Bone marrow (tissue), 2 donors: ENCODE data around the gene PPP4C.

Experiments
- DNase-seq, 2 donors: peaks; one replicate each; lab custom pipeline; 2025; lab: John Stamatoyannopoulos, UW

Gene PPP4C

DNA sequence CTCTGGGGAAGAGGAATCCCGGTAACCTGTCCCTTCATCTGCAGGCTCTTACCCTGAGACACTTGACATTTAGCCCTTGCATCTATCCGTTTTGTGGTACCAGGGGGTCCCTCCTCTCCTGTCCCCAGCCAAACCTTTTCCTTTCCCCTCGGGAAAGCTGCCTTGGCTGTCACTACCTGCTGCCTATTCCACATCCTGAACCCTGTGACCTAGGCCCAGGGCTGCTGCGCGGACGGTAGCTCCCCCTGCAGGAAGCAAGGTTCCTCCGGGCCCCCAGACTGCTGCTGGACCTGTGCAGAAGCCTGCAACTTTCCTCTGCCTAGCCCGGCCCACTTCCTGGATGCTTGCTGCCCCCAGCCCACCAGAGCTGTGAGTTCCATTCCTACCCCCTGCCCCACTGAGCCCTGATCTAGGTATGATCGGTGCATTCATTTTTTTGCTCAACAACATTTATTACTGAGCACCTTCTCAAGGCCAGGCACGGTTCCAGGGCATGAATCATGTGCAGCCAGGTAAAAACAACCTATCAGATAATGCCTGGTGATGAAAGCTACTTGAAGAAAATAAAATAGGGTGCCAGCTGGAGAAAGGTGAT, 20.7 kb upstream of the PPP4C start:
- no peak for DNase-seq

GRCh38 chr16:30060346-30060745, 15.4 kb upstream of the PPP4C start:
- no peak for DNase-seq

DNA sequence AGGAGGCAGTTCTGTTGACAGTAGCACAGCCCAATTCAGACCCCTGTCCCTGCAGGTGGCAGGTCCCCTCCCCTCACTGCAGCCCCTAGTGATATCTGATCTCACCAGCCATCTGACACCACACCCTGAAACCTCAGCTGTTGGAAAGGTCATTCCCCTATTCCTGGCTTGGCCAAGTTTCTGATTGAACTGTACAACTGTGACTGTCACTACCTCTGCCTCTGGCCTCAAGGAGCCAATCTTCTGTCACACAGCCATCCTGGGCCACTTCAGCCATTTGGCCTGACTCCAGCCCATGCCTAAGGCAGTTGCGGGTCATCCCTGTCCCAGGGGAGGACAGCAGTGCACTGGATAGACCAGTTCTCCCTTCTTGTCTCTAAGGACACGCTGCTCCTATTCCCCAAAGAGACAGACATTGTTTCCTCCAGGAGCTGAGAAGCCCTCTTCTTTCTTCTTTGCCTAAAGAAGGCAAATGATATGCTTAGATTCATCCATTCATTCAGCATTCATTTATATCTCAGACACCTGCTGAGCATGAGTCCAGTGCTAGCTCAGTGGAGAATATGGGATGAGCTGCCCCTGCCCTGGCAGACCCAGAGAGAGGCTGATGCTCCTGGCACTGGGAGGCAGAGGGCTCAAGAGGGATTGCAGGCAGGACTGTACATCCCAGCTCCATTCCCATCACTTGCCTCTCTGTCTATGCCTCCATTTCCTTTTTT, 14.8 kb upstream of the PPP4C start:
- DNase-seq, result no peak

DNA sequence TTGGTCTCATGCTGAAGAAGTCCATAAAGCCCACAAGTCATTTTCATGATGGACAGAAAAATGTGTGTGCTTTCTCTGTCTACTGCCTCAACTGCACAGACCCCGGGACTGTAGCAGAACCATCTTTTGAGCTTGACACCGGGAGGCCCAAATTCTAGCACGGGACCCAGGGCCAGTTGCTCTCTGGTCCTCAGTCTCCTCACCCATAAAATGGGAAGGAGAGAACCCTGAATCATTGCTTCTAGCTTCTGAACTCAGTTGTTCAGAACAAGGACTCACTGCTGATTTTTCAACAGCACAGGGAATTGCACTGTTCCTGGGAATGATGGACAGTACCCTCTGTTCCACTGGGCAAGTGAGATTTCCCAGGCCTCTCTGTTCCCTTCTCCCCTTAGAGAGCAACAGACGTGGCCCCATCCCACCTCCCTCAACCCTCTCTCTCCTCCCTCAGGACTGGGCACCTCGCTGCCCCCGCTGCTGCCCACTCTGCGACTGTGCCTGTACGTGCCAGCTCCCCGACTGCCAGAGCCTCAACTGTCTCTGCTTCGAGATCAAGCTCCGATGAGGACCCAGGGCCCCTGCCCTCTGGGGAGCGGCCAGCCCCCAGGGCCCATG, 12.4 kb upstream of the PPP4C start:
- DNase-seq, result no peak

GRCh38 chr16:30063893-30064728, 11.7 kb upstream of the PPP4C start:
- DNase-seq, result peak; percentile 28 to 40

- no peak for DNase-seq
These were observed 11.1 kb upstream of the PPP4C start for GRCh38 chr16:30064729-30065101.

DNA sequence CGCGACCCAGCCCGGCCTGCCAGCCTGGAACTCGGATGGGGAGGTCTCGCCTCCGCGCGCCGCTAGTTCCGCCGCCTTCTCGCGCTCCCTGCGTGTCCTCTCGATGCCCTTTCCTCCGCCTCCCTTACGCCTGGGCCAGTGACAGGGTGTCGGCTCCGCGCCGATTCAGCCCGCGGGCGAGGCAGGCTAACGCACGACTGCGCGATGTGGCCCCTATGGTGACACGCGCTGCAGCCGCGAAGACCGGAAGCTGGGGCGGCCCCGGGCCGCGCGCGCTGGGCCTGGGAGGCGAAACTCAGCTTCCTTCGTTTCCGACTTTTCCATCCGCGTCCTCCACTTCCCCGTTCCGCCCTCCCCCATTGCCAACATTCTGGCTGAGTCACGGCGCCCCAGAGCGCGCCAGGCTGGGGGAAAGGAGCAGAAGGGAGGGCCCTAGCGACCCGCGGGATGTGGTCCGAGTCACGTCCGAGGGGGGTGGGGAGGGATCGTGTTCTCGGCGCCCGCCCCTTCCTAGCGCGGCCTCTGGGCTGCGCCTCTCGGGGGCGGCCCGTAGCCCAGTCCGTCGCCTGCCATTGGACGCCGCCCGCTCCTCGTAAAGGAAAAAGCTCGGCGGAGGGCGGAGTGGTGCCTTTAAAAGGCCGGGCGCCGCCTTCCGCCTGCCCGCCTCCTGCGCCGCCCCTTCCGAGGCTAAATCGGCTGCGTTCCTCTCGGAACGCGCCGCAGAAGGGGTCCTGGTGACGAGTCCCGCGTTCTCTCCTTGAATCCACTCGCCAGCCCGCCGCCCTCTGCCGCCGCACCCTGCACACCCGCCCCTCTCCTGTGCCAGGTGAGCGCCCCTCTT, 10.5 kb upstream of the PPP4C start, which contains the start of gene ALDOA:
Gene ALDOA (plus strand): TSS at position 659 of the 841 bp plus-strand sequence. CDS start 1,138 bp downstream, outside the sequence.
- DNase-seq, result peak; percentile 92 to 99

DNA sequence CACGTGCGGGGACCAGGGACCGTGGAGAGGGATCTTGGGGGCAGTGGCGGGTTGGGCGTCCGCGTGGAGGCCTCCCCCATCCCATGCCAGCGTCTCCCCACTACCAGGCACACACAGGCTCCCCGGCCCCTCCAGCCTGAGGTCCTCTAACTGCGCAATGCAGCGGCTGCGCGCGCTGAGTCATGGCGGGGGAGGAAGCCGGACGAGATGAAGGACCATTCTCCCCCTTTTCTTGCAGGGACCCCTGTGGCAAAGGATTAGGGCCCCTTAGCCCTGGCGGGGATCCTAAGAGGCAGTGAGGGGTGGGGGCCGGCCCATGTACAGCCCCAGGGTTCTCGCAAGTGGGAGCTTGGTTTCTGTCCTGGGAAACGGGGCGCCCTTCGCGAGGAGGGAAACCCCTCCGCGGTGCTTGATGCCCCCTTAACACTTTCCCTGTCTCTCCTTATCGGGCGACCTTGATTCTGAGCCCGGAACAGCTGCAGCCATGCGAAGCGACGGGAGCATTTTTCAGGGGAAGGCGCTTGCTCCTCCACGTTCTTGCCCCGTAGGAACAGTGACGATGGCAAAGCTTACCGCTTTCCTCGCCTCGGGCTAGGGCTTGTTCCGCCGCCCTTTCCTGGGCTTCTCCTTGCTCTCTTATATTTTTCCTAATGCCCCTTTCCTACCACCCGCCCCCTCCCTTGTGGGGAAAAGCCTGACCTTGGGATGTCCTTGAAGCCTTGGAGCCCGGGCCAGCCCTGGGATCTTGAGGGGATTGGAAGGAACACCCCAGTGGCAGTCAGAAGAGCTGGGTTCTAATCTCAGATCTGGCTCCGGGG, 9.6 kb upstream of the PPP4C start:
- peak in 1 of 2 donors; percentile 76 for DNase-seq

DNA sequence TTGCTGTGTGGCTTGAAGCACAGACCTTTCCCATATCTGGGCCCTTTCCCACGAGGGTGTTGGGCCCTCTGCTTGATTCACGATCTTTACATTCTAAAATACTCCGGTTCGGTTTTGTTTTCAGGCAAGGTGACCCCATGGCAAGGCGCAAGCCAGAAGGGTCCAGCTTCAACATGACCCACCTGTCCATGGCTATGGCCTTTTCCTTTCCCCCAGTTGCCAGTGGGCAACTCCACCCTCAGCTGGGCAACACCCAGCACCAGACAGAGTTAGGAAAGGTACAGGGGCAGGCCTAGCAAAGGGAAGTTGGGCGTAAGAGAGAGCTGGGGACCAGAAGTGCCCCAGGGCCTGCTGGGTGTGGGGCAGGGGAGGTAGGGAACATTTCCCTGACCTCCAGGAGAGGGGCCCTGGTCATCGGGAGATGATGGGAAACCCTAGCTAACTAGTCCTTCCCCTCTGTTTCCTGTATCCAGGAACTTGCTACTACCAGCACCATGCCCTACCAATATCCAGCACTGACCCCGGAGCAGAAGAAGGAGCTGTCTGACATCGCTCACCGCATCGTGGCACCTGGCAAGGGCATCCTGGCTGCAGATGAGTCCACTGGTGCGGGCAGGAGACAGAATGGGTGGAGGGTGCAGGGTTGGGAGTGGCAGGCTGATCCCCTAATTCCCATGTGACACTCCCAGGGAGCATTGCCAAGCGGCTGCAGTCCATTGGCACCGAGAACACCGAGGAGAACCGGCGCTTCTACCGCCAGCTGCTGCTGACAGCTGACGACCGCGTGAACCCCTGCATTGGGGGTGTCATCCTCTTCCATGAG, 8.8 kb upstream of the PPP4C start:
- no peak for DNase-seq

DNA sequence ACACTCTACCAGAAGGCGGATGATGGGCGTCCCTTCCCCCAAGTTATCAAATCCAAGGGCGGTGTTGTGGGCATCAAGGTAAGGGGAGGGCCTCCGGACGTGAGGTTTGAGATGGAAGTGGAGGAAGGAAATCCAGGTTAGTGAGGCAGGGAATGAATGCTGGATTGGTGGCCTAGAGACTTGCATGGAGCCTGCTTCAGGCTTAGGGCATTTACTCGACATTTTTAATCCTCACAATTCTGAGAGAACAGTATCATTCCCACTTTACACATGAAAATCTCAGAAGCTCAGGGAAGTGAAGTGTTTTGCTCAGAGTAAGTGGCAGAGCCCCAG, 8.2 kb upstream of the PPP4C start:
- no peak for DNase-seq

DNA sequence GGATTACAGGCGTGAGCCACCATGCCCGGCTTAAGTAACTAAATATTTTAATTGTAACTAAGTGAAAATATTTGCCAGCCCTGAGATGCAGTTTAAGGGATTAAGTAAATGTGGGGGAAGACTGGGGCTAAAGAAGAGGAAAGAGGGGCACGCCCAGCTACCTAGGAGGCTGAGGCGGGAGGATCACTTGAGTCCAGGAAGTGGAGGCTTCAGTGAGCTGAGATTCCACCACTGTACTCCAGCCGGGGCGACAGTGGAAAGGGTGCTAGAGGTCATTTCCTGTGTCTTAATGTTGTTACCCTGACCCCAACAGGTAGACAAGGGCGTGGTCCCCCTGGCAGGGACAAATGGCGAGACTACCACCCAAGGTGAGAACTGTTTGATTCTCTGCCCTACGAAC, 7.5 kb upstream of the PPP4C start:
- no peak for DNase-seq

DNA sequence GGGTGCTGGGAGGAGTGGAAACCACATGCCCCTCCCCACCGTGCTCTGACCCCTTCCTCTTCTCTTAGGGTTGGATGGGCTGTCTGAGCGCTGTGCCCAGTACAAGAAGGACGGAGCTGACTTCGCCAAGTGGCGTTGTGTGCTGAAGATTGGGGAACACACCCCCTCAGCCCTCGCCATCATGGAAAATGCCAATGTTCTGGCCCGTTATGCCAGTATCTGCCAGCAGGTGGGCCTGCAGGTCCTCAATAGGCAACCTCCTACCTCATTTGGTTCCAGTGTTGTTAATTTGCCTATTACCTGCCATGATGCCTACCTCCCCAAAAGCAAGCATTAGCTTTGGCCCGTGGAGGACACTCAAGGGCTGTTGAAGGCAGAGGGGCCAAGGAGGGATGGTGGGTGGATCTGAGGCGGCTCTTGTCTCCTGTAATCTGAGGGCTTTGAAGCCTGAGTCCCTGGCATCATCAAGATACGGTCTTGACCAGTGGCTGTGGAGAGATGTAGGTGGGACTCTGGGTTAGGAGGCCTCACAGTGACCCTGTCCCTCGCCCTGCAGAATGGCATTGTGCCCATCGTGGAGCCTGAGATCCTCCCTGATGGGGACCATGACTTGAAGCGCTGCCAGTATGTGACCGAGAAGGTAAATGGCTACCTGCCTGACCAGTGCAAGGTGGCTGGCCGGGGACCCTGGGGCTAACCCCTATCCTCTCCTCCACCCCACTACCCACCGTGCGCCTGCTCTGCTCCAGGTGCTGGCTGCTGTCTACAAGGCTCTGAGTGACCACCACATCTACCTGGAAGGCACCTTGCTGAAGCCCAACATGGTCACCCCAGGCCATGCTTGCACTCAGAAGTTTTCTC, 6.8 kb upstream of the PPP4C start:
- no peak for DNase-seq

- DNase-seq, result no peak
These were observed 6.0 kb upstream of the PPP4C start for GRCh38 chr16:30069611-30070462.

DNA sequence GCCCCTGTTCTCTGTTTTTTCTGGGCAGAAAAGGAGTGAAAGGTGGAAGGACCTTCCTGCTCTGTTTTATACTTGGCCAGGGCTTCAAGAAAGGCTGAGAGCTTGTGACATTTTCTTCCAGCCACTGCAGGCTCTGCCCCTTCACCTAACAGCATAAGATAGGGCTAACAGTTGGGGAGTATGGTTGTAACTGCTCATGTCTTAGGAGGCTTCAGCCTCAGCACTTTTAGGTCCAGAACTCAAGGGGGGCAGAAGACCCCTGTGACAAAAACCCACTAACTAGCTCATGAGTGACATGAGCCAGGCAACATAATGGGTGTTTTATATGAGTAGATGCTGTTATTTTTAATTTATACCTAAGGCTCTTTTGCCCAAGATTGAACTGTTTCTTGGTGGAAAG, 5.3 kb upstream of the PPP4C start:
- DNase-seq, result no peak

- no peak for DNase-seq
These were observed 540 bp downstream of the PPP4C start for GRCh38 chr16:30076276-30076791.

DNA sequence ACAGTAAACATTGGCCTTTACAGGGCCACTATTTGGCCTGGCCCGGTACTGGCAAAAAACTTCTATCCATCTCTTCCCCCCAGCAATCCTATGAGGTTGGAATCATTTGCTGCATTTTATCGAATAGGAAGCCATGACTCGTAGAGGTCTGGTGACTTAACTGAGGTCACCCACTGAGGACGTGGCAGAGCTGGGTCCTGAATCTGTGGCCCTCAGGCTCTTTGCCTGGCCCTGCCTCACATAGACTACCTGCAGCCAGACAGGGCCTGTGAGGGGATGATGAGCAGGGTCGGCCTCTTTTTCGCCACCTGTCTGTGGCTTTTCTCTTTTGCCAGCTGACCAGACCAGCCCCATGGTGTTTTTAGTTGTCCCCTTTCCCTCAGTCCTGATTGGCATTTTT, 1.9 kb downstream of the PPP4C start:
- no peak for DNase-seq

DNA sequence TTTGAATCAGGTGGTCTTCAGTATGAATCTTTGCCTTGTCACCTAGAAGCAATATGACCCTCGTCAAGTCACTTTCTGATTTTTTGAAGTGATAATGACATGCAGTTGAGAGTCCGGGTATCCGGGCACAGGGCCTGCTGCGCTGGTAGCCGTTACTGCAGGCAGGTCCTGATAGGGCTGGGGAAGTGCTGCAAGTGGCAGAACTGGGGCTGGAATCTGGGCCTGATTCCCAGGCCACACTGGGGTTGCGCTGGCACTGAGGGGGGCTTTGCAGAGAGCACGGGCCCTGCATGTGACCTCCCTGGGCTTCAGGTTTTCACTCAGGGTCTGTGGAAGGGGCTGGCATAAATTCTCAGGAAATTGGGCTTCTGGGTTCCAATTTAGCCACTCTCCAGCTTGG, 3.0 kb downstream of the PPP4C start:
- no peak for DNase-seq

GRCh38 chr16:30079480-30079879, 3.7 kb downstream of the PPP4C start:
- no peak for DNase-seq
